ENCODE results near the gene EDDM3A. TPM values are rescaled to one million over a fixed set of nuclear protein-coding genes. Genes with fewer than 3 reads are reported as not detected.
"Not testable (repeated sequence)": the region's sequence is repeated elsewhere in the genome, so short reads cannot be mapped to it uniquely, and the experiment has no call there.

EDDM3A gene
- total RNA-seq, 4 donors from 2014 or later = not detected

DNA sequence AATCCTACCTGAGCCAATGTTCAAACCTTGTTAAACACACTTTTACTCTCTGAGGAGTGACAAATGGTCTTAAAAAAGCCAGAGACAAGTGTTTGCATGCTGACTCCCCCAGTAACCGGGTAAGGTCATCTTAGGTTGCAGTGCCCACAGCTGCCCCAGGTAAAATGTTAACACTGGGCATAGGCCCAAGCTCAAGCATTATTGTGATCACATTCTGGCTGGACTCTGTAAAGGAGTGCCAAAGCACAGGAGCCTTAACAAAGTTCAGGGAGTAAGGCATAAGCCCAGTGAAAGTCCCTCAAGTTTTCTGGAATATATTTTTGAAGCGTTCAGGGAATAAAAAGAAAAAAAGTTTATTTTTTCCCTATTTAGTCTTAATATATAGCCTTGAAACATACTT lies 8.6 kb downstream of the EDDM3A start:
- DNase-seq = no peak
- 70 to 75% methylated on average over 2 of the region's 2 CpGs for WGBS, 2 donors
- no peaks in the 10 kb centered on the region for H3K4me1 ChIP-seq
- H3K4me3 ChIP-seq = no peak overlapping the region
- peaks cover 0 to 24% (median 18%) of the 10 kb centered on the region in 3 donors for H3K9me3 ChIP-seq
- TF ChIP-seq, protein P1, sequence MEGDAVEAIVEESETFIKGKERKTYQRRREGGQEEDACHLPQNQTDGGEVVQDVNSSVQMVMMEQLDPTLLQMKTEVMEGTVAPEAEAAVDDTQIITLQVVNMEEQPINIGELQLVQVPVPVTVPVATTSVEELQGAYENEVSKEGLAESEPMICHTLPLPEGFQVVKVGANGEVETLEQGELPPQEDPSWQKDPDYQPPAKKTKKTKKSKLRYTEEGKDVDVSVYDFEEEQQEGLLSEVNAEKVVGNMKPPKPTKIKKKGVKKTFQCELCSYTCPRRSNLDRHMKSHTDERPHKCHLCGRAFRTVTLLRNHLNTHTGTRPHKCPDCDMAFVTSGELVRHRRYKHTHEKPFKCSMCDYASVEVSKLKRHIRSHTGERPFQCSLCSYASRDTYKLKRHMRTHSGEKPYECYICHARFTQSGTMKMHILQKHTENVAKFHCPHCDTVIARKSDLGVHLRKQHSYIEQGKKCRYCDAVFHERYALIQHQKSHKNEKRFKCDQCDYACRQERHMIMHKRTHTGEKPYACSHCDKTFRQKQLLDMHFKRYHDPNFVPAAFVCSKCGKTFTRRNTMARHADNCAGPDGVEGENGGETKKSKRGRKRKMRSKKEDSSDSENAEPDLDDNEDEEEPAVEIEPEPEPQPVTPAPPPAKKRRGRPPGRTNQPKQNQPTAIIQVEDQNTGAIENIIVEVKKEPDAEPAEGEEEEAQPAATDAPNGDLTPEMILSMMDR (IDR thresholded peaks at IDR 0.05) = no peak
- TF ChIP-seq POLR2A (IDR thresholded peaks at IDR 0.05) = no peak
- no peaks in the 10 kb centered on the region for H3K27me3 ChIP-seq
- H3K27ac ChIP-seq = no peak overlapping the region
- H3K36me3 ChIP-seq = no peaks in the 10 kb centered on the region
- intact Hi-C loops (cut with DNase I) = no loop called here

DNA sequence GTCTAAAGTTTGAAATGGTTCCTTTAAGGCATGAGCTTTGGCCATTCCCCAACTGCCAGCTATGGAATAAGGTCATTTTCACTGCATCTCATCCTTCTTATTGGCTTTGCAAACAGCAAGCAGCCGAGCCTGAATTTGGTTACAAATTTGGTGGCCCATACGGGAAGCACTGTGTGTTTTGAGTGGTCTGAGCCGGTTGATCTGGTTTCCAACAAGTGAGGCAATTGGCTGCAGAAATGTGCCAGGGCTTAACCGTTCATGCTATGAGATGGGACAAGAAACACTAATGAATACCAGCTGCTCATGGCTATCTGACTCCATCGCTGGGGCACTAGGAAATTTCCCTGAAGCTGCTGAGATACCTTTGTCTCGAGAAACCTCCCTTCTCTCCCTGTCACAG lies 9.3 kb downstream of the EDDM3A start:
- no peak overlapping the region for H3K27ac ChIP-seq
- no peaks in the 10 kb centered on the region for H3K36me3 ChIP-seq
- DNase-seq = no peak
- peaks cover 0 to 24% (median 18%) of the 10 kb centered on the region in 3 donors for H3K9me3 ChIP-seq
- intact Hi-C loops (cut with DNase I) = no loop called here
- WGBS, 2 donors = 65 to 86% methylated on average over 4 to 6 of the region's 6 CpGs
- no peaks in the 10 kb centered on the region for H3K27me3 ChIP-seq
- no peak for TF ChIP-seq POLR2A (IDR thresholded peaks at IDR 0.05)
- TF ChIP-seq, protein P1 (IDR thresholded peaks at IDR 0.05) = no peak
- H3K4me1 ChIP-seq = no peaks in the 10 kb centered on the region
- no peak overlapping the region for H3K4me3 ChIP-seq

DNA sequence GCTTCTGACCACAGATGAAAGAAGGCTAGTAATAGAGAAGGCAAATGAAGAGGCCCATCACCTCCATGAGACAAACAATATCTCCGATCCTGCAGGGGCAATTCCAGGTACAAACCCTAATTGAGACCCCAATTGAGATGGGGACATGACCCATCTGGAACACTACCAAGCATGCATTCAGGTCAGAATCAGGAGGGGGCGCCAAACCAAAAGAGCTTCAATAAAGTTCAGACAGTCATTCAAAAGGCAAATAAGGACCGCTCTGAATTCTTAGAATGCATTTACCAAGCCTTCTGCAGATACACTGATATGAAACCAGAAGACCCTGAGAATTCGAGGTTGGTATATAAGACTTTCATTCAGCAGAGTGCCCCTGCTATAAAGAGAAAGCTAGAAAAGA lies 12.3 kb downstream of the EDDM3A start:
- intact Hi-C loops (cut with DNase I) = no loop called here
- H3K27me3 ChIP-seq = no peaks in the 10 kb centered on the region
- no peaks in the 10 kb centered on the region for H3K36me3 ChIP-seq
- no peak for DNase-seq
- TF ChIP-seq, protein P1 (IDR thresholded peaks at IDR 0.05) = peak in 2 of 6 experiments; percentile 19 to 34
- TF ChIP-seq POLR2A (IDR thresholded peaks at IDR 0.05) = no peak
- peaks cover 0 to 8% (median 7%) of the 10 kb centered on the region in 3 donors for H3K9me3 ChIP-seq
- H3K4me3 ChIP-seq = no peak overlapping the region
- no peaks in the 10 kb centered on the region for H3K4me1 ChIP-seq
- no peak overlapping the region for H3K27ac ChIP-seq
- WGBS, 2 donors = 59 to 61% methylated on average over 4 of the region's 4 CpGs

DNA sequence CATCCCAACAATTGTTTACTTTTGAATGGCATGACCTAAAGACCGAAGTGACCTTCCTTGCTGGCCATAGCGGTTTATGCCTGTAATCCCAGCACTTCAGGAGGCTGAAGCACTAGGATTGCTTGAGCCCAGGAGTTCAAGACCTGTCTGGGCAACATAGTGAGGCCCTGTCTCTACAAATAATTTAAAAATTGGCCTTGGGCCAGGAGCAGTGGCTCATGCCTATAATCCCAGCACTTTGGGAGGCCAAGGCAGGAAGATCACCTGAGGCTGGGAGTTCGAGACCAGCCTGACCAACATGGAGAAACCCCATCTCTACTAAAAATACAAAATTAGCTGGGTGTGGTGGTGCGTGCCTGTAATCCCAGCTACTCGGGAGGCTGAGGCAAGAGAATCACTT lies 13.8 kb downstream of the EDDM3A start:
- H3K4me3 ChIP-seq; H3K36me3 ChIP-seq; H3K27ac ChIP-seq; H3K4me1 ChIP-seq; H3K27me3 ChIP-seq; DNase-seq; intact Hi-C loops (cut with DNase I); H3K9me3 ChIP-seq: not testable (repeated sequence)
- WGBS, 2 donors = 84 to 86% methylated on average over 1 to 3 of the region's 5 CpGs

DNA sequence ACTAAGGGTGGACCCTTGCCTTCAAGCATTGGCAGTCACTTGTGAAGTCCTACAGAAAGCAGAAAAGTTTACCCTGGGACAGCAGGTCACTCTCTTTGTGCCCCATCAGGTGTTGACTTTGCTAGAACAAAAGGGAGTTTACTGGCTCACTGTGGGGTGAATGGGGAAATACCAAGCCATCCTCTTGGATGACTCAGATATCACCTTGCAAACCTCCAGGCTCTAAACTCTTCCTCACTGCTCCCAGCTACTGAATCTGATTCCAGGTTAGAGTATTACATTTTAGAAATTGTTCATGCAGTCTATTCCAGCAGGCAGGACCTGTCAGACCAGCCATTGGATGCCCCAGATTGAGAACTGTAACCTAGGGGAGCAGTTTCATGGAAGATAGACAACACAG lies 15.3 kb downstream of the EDDM3A start:
- no peak for TF ChIP-seq POLR2A (IDR thresholded peaks at IDR 0.05)
- TF ChIP-seq, protein P1 (IDR thresholded peaks at IDR 0.05) = no peak
- H3K27me3 ChIP-seq = no peaks in the 10 kb centered on the region
- no peaks in the 10 kb centered on the region for H3K36me3 ChIP-seq
- no peaks in the 10 kb centered on the region for H3K4me1 ChIP-seq
- H3K4me3 ChIP-seq = no peak overlapping the region
- intact Hi-C loops (cut with DNase I) = no loop called here
- H3K9me3 ChIP-seq = no peaks in the 10 kb centered on the region
- no peak overlapping the region for H3K27ac ChIP-seq
- DNase-seq = no peak

DNA sequence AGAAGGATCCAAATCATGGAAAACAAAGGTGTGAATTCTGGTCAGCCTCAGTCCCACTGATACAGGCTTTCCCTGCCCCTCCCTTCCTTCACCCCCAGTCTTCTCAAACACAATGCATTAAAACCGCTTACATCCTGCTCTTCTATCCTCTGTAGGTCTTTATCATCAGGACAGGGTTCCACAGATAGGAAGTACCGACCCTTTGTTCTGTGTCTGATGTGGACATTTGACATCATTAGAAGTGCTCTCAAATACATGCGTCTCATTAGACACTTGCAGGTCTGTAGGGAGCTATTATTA lies 22.9 kb downstream of the EDDM3A start:
- no peaks in the 10 kb centered on the region for H3K4me1 ChIP-seq
- H3K27ac ChIP-seq = no peak overlapping the region
- no peak overlapping the region for H3K4me3 ChIP-seq
- H3K9me3 ChIP-seq = no peaks in the 10 kb centered on the region
- WGBS, 2 donors = 78 to 84% methylated on average over 3 of the region's 3 CpGs
- no peaks in the 10 kb centered on the region for H3K36me3 ChIP-seq
- no peak for DNase-seq
- intact Hi-C loops (cut with DNase I) = no loop called here
- no peaks in the 10 kb centered on the region for H3K27me3 ChIP-seq
- TF ChIP-seq, protein P1 (IDR thresholded peaks at IDR 0.05) = no peak
- no peak for TF ChIP-seq POLR2A (IDR thresholded peaks at IDR 0.05)
